ENCODE data around the gene GCG. TPM values are rescaled to one million over a fixed set of nuclear protein-coding genes. Genes with fewer than 3 reads are reported as not detected.

The GCG gene
- total RNA-seq, 1 donor from 2014 or later: not detected

DNA sequence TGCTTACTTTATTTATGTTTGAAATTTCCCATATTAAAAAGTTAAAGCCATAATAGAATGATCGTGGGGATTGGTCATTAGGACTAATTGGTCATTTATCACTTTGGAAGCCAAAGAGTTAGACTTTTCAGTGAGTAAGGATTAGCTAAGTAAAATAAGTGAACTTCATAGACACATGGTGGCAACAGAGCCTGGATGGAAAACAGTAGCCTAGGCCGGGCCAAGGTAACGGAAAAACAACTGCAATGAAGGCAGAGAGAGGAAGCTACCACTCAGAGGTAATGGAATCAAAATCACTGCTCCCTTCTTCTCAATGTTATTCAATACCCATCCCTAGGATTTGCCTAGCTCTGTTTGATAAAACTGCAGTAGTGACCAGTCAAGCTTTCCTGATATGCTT, 4.1 kb upstream of the GCG start:
- ATAC-seq (no peak), DNase-seq (ENCODE audit: missing footprints) (no peak)
- intact Hi-C loops (cut with DNase I): loop anchor here (10.0 kb wide), 1 partner anchor 149 kb away; no protein-coding TSS in a partner anchor

DNA sequence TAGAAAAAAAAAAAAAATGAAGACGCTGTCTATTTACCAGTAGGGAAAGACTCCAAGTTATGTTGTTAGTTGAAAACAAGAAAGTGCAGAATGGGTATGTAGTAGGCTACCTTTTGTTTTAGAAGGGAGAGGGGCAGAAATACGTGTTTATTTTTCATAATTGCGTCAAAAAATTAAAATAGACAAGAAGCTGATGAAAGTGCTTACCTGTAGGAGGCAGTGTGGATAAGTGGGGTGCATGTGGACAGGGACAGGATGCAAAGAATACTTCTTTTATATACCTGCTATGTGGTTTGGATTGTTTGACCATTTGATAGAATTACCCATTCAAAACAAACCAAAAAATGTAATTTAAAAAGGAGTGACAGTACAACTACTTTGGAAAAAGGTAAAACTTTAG, 3.0 kb upstream of the GCG start:
- intact Hi-C loops (cut with DNase I): loop anchor here (10.0 kb wide), 1 partner anchor 150 kb away; no protein-coding TSS in a partner anchor
- no peak for ATAC-seq
- no peak for DNase-seq (ENCODE audit: missing footprints)

- intact Hi-C loops (cut with DNase I): loop anchor here (10.0 kb wide), 1 partner anchor 151 kb away; no protein-coding TSS in a partner anchor
- no peak for DNase-seq (ENCODE audit: missing footprints)
- no peak for ATAC-seq
Observed at GRCh38 chr2:162153608-162154224, 1.7 kb upstream of the GCG start.

DNA sequence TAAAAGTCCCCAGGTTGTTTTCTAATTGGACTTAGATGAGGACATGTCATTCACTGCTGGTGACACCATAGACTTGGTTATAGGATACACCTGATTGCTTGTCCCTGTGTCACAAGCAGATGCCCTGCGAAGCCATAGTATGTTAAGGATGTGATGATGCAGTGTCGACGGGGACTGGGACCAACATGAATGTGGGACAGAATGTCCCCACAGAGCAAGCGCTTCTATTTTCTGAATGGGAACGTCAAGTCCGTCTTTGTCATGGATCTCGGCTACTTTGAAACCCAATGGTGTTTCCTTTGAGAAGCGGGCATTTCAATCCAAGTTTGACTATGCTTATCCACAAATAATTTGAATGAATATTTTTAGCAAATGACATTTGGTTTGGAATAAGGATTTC, 2.1 kb downstream of the GCG start:
- intact Hi-C loops (cut with DNase I): loop anchor here (10.0 kb wide), 1 partner anchor 155 kb away; no protein-coding TSS in a partner anchor
- DNase-seq (ENCODE audit: missing footprints) (no peak), ATAC-seq (no peak)

DNA sequence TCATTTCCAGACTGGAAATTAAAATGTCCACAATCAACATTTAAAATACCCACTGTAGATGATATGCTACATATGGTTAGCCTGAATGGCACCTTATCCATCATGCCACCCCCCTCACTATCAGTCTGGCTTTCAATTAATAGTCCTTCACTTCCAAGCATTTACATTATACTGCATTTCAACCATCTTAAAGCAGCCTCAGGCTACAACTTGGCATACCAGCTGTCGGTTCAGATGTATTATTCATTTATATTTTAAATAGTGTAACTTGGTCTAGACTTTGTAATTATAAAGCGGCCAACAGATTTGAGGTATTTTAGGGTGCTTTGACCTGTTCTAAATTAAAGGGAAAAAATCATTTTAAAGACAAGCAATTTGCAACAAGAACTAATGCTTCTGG, 2.6 kb downstream of the GCG start:
- ATAC-seq (no peak), DNase-seq (ENCODE audit: missing footprints) (no peak)
- intact Hi-C loops (cut with DNase I): no loop called here

GRCh38 chr2:162148956-162149355, 3.1 kb downstream of the GCG start:
- intact Hi-C loops (cut with DNase I): no loop called here
- DNase-seq (ENCODE audit: missing footprints) (no peak), ATAC-seq (no peak)

- intact Hi-C loops (cut with DNase I): no loop called here
- ATAC-seq (no peak), DNase-seq (ENCODE audit: missing footprints) (no peak)
Observed at GRCh38 chr2:162143969-162144368, 8.1 kb downstream of the GCG start.

- ATAC-seq: no peak
- intact Hi-C loops (cut with DNase I): no loop called here
- no peak for DNase-seq (ENCODE audit: missing footprints)
Observed at GRCh38 chr2:162138310-162138709, 13.7 kb downstream of the GCG start.

DNA sequence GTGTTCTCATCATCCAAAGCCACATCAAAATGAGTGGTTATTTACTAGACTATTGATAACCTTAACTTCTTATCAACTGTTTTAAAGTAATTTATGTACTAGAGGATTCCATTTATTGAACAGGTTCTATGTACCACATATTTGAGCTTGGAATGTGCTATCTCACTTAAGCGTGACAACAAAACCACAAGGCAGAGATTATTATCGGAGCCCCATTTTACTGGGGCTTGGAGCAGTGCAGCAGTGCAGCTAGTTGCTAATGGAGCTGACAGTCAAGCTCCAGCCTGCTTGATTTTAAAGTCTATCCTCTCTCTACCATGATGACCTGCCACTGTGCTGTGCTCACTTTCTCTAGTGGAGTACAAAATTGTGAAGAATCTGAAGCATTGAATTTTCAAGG, 24.6 kb downstream of the GCG start:
- no peak for DNase-seq (ENCODE audit: missing footprints)
- ATAC-seq: no peak
- intact Hi-C loops (cut with DNase I): no loop called here

GRCh38 chr2:162126527-162126926, 25.5 kb downstream of the GCG start:
- intact Hi-C loops (cut with DNase I): no loop called here
- no peak for DNase-seq (ENCODE audit: missing footprints)
- no peak for ATAC-seq

- DNase-seq (ENCODE audit: missing footprints) (no peak), ATAC-seq (no peak)
- intact Hi-C loops (cut with DNase I): no loop called here
Observed at GRCh38 chr2:162126111-162126519, 25.9 kb downstream of the GCG start.

- intact Hi-C loops (cut with DNase I): loop anchor here (2.0 kb wide), 1 partner anchor 118 kb away; no protein-coding TSS in a partner anchor
- no peak for ATAC-seq
- no peak for DNase-seq (ENCODE audit: missing footprints)
Observed at GRCh38 chr2:162125138-162125537, 26.9 kb downstream of the GCG start.

DNA sequence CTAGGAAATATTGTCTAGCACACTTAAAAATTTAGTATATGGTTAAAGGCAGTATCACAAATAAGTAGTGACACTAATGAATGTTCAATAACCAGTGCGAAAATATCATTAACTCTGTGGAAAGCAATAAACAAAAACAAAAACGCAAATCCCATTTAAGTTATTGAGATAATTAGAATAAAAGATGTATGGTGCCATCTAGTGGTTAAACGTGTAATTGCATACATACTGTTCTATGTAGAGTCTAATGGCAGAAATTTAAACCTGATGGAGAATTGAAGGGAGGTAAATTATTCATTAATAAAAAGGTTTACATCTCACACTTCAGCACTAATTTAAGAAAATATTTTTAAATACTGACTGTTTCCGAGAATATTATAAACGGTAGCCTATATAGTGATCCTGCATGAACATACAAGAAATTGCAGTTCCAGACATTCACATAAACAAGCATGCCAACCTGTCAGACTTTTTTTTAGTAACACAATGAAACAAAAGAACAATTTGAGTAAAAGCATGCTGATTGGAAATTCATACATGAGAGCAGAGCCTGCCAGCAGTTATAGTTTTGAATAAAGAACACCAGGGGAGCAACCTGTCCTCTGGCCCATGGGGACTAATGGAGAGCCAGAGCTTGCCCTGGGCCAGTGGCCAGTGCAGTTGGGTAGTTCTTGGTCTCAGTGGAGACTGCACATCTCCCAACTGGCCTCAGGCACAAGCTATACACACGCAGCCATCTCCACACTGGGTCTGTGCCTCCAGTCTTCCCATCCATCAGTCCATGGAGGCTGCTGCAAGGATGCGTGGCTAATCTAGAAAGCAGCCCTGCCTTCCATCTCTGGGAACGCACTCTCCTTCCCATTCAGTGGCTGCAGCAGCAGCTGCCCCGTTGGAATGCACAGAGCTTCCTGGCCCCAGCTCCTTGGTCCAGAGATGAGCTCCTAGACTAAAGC, 28.0 kb downstream of the GCG start:
- intact Hi-C loops (cut with DNase I): loop anchor here (2.0 to 5.0 kb wide), 2 partner anchors 117 to 537 kb away; no protein-coding TSS in a partner anchor
- ATAC-seq (no peak), DNase-seq (ENCODE audit: missing footprints) (no peak)

DNA sequence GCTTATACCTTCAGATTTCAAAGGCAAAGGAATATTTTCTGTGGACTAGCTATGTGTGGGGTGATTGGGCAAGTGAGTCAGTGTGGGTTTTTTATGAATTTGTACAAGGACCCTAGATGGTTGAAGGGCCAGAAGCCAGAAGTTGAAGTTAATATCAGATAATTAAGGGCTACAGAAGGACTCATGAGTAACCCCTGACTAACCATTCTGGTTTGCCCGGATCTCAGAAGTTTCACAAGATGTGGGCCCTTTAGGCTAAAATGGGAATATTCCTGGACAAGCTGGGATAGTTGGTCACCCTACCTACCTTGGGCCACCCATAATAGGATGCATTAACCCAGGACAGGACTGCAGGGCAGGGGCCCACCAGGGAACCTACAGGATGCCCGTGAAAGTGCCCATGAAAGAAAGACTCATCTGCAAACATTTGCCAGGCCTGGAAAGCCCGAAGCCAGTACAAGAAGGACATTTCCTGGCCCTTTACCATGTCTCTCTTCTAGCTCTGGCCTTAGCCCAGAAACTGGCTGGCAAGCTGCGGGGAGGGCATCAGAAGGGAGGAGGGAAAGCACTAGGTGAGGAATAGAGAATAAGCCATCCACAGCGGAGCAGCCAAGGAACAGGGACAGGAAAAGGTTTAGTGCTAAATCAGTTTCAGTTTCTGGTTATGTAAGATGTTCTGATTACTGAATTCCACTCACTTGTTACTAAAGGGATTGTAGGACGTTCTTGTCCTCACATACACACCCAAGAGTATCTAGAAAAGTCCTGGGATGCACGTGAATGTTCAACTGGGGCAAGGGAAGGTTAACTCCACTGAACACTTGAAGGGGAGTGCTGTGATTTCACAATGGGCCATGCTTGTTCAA, 33.6 kb downstream of the GCG start:
- intact Hi-C loops (cut with DNase I): loop anchor here (2.0 kb wide), 1 partner anchor 44 kb away; the partner anchor contains the start of gene DPP4
- no peak for DNase-seq (ENCODE audit: missing footprints)
- ATAC-seq: peak; percentile 69

DNA sequence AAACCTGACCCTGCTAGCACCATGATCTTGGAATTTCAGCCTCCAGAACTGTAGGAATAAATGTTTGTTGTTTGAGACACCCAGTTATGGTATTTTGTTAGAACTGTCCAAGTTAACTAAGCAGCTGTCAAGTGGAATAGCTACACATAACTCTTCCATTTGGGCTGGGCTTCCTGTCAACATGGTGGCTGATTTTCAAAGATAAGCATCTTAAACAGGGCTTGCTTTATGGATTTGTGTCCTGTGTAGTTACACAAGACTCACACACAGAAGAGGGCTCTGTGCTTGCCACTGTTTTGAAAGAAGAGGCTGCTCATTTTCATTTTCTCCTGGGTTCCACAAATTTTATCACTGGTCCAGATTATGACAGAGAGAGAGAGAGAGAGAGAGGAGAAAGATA, 35.7 kb downstream of the GCG start:
- ATAC-seq: no peak
- intact Hi-C loops (cut with DNase I): no loop called here
- no peak for DNase-seq (ENCODE audit: missing footprints)

DNA sequence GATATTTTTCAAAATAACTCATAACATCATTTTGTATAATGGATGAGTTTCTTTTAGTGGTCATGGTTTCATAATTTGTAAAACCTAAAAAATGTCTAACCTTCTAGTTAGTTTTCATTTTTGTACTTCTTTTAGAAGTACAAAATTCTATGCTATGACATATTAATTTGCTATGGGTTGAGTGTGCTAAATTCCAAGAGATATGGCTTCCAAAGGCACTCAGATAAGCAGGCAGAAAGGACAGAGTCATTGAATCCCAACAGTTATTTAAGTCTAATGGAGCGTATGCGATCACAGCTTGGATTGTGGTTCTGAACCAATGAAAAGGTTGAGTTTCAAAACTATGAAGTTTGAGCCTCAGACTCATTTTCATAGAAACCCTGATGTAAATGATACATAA, 37.0 kb downstream of the GCG start:
- DNase-seq (ENCODE audit: missing footprints) (no peak), ATAC-seq (no peak)
- intact Hi-C loops (cut with DNase I): no loop called here

DNA sequence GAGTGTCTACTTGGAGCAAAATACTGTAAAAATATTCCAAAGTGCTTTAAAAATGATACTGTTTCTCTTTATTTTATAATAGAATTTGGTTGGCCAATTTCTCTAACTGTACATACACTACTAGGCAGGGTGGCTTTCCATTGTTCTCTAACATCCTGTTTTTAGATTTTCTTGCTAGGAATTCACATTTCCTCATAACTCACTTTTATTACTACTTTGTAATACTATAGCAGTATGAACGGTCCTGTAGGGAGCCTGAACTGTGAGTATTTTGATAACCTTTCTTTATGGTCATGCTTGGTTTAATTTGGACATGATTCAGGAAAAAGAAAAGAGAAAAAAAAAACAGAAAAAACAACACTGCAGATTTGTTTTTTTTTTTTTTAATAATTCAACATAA, 37.8 kb downstream of the GCG start:
- intact Hi-C loops (cut with DNase I): no loop called here
- ATAC-seq: no peak
- no peak for DNase-seq (ENCODE audit: missing footprints)

DNA sequence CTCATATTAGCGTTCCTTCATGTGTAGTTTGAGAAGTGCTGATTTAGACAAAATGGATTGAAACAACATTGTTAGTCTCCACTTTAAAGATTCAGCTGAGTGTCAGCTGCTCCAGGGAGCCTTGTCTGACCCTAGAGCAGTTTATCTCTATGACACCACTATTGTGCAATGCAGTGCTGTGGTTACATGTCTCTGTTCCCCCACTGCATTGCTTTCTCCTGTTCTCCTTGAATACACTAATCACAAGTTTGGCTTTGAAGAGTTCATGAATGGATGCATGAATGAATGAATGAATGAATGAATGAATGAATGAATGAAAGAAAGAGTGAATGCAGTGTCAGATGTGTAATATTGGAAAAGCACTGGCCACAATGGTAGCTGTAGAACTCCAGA, 38.3 kb downstream of the GCG start:
- DNase-seq (ENCODE audit: missing footprints): no peak
- peak; percentile 97 for ATAC-seq
- intact Hi-C loops (cut with DNase I): no loop called here
